HEK293T (cell line): ENCODE measurements around the gene CAMKK1.

Experiments
- CTCF ChIA-PET: fragments of 350-600 bp; formaldehyde crosslinking; extraction: SDS; loops from one replicate; lab custom pipeline; 2021; ENCODE audit warnings: antibody characterized with exemption, inconsistent platforms; lab: Yijun Ruan, JAX
- POLR2A ChIA-PET: fragments of 350-600 bp; formaldehyde crosslinking; extraction: SDS; loops from one replicate; lab custom pipeline; 2020; ENCODE audit warnings: antibody characterized with exemption, inconsistent platforms; lab: Yijun Ruan, JAX
- DNase-seq: peaks from one replicate; pipeline ENCODE4 v3.0.0; 2012; ENCODE audit warnings: mixed read lengths; ENCODE audit errors: extremely low spot score
- ARNT ChIP-seq: fragments of 450-650 bp; IDR thresholded peaks from 2 replicates; pipeline ENCODE4 v1.6.1; 2017; ENCODE audit warnings: mild to moderate bottlenecking
- BHLHE40 ChIP-seq: fragments of 450-650 bp; IDR thresholded peaks from 2 replicates; pipeline ENCODE4 v1.6.1; 2016; ENCODE audit warnings: mild to moderate bottlenecking, moderate library complexity, borderline replicate concordance
- CTBP1 ChIP-seq: fragments of 450-650 bp; IDR thresholded peaks from 2 replicates; pipeline ENCODE4 v1.6.1; 2016; ENCODE audit warnings: borderline replicate concordance
- ELF4 ChIP-seq: fragments of 450-650 bp; IDR thresholded peaks from 2 replicates; pipeline ENCODE4 v1.6.1; 2017; ENCODE audit warnings: antibody characterized with exemption
- FOXA1 ChIP-seq: fragments of 450-650 bp; IDR thresholded peaks from 2 replicates; pipeline ENCODE4 v1.6.1; 2016; ENCODE audit warnings: mild to moderate bottlenecking
- FOXK2 ChIP-seq: fragments of 450-650 bp; IDR thresholded peaks from 2 replicates; pipeline ENCODE4 v1.6.1; 2016; ENCODE audit warnings: mild to moderate bottlenecking
- FOXM1 ChIP-seq: fragments of 450-650 bp; IDR thresholded peaks from 2 replicates; pipeline ENCODE4 v1.6.1; 2017; ENCODE audit warnings: mild to moderate bottlenecking, borderline replicate concordance
- HDGF ChIP-seq: fragments of 450-650 bp; IDR thresholded peaks from 2 replicates; pipeline ENCODE4 v1.6.1; 2017; ENCODE audit warnings: antibody characterized with exemption, borderline replicate concordance
- L3MBTL2 ChIP-seq: fragments of 450-650 bp; conservative IDR thresholded peaks from 2 replicates; pipeline ENCODE4 v1.6.1; 2016; ENCODE audit warnings: mild to moderate bottlenecking
- LEF1 ChIP-seq: fragments of 450-650 bp; IDR thresholded peaks from 2 replicates; pipeline ENCODE4 v1.6.1; 2017; ENCODE audit warnings: mild to moderate bottlenecking, borderline replicate concordance
- NFRKB ChIP-seq: fragments of 450-650 bp; IDR thresholded peaks from 2 replicates; pipeline ENCODE4 v1.6.1; 2016; ENCODE audit warnings: mild to moderate bottlenecking, moderate library complexity
- PKNOX1 ChIP-seq: fragments of 450-650 bp; IDR thresholded peaks from 2 replicates; pipeline ENCODE4 v1.6.1; 2016
- SP1 ChIP-seq: fragments of 450-650 bp; IDR thresholded peaks from 2 replicates; pipeline ENCODE4 v1.6.1; 2017
- SUZ12 ChIP-seq: fragments of 450-650 bp; IDR thresholded peaks from 2 replicates; pipeline ENCODE4 v1.6.1; 2016; ENCODE audit warnings: mild to moderate bottlenecking
- TARDBP ChIP-seq: fragments of 450-650 bp; IDR thresholded peaks from 2 replicates; pipeline ENCODE4 v1.6.1; 2016
- ZNF384 ChIP-seq: fragments of 450-650 bp; IDR thresholded peaks from 2 replicates; pipeline ENCODE4 v1.6.1; 2016

Gene CAMKK1

DNA sequence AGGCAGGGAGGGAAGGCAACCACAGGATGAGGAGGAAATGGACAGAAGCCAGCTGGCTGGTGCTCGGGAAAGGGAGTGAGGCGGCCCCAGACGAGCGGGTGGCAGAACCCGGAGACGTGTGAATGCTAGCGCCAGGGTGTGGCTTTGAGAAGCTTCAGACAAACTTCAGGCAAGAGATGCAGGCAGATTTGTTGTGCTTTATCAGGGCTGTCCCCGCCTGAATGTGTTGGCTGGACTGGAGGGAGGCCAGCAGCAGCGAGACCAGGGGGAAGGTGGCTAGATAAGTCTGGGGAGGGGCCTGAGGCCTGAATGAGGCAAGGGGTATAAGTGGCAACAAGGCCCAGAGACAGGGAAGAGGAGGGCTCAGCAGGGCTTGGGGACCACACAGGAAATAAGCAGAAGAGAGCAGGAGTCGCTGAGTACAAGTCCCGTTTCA, 22.0 kb downstream of the CAMKK1 start:
- DNase-seq = no peak
- no peak for TF ChIP-seq LEF1
- no peak for TF ChIP-seq SUZ12
- TF ChIP-seq ARNT = no peak
- TF ChIP-seq TARDBP = no peak
- no peak for TF ChIP-seq ELF4
- no peak for TF ChIP-seq PKNOX1
- TF ChIP-seq SP1 = no peak
- no peak for TF ChIP-seq FOXM1
- TF ChIP-seq NFRKB = no peak
- ChIA-PET CTCF (no interaction called here), POLR2A (no interaction called here)

DNA sequence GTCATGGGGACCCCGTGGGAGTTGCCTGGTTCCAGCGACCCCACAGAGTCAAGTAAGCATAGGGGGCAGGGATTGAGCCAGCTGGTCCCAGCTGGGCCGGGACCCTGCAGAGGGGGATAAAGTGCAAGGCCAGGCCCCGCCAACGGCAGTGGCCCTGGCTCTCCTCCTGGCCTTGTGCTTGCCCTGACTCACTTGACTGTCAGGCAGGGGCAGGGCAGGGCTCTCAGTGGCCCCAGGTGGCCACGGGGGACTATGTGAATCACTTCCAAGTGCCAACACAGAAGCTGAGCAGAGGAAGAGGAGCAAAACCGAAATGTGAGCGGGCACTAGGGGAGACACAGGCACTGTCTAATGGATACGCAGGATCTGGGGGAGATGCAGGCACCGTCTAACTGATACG, 25.2 kb downstream of the CAMKK1 start:
- CTCF ChIA-PET = no interaction called here

DNA sequence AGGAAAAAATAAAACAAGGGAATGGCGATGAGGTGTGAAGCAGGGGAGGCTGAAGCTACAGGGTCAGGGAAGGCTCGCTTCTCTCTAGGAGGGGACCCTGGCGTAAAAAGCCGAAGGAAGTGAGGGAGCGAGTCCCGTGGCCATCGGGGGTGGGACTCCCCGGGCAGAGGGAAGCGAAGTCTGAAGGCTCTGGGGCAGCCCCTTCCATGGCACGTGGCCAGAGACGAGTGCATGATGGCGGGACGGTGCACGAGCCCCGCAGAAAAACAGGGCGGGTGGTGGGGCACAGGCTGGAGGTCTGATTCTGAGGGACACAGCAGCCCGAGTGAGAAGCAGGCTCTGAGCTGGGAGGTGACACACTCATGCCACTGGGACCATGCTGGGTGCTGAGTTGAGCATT, 25.7 kb downstream of the CAMKK1 start:
- TF ChIP-seq L3MBTL2 = no peak

More for the DNA sequence above, 25.2 kb downstream of the CAMKK1 start:
- POLR2A ChIA-PET = no interaction called here
- TF ChIP-seq FOXM1 (no peak), ELF4 (no peak), ZNF384 (no peak), CTBP1 (no peak), ARNT (no peak), L3MBTL2 (no peak), PKNOX1 (no peak), TARDBP (no peak)
- no peak for DNase-seq

DNA sequence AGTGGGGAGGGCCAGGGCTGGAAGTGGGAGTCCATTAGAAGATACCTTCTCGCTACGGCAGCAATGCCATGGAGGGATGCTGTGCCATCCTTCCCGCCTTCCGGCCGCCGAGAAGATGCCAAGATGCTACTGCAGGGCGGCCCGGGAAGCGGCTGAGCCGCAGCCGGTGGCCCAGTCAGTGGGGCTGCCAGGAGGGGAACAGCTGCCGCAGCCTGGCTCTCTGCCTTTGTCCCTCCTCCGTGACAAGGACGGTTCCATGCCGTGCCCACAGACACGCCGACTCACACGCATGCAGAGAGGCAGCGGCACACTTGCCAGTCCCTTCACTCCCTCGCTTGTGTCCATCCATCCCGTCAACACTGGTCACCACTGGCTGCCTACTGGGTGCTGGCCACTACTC, 26.6 kb downstream of the CAMKK1 start:
- no peak for DNase-seq
- POLR2A ChIA-PET = no interaction called here
- TF ChIP-seq SP1 (no peak), LEF1 (no peak), HDGF (no peak), NFRKB (no peak), SUZ12 (no peak), ELF4 (no peak), FOXM1 (no peak), FOXK2 (no peak), CTBP1 (no peak), L3MBTL2 (no peak), PKNOX1 (no peak), ZNF384 (no peak), TARDBP (no peak), FOXA1 (no peak), ARNT (no peak)
- CTCF ChIA-PET = interaction anchor here (0.7 kb wide), 1 partner anchor 128 kb away, joined by 3 read pairs; no protein-coding TSS in a partner anchor

More for the DNA sequence above, 25.7 kb downstream of the CAMKK1 start:
- CTCF ChIA-PET = interaction anchor here (0.7 kb wide), 1 partner anchor 129 kb away, joined by 3 read pairs; no protein-coding TSS in a partner anchor
- POLR2A ChIA-PET = no interaction called here
- DNase-seq = no peak

DNA sequence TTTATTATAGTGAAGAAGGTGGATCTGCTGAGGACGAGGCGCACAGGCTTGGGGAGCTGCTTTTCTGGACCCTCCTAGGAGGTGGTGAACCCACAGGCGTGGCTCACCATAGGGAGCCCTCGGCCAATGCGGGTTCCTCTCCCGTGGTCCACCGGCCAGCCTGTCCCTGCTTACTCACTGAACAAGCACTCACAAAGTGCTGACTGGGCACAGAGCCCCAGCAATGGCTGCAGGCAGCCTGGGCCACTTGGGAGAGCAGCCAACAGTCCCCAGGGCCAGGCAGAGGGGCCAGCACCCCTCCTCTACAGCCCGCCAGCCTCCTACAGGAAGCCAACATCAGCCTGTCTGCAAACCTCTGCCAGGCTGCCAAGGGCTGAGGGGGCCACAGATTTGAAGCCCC, 27.7 kb downstream of the CAMKK1 start:
- no peak for TF ChIP-seq ELF4
- TF ChIP-seq HDGF = no peak
- ChIA-PET CTCF (interaction anchor here (1.0 to 1.2 kb wide), 3 partner anchors 18 to 141 kb away, joined by 3 to 4 read pairs (median 3); no protein-coding TSS in a partner anchor), POLR2A (no interaction called here)
- DNase-seq = no peak

DNA sequence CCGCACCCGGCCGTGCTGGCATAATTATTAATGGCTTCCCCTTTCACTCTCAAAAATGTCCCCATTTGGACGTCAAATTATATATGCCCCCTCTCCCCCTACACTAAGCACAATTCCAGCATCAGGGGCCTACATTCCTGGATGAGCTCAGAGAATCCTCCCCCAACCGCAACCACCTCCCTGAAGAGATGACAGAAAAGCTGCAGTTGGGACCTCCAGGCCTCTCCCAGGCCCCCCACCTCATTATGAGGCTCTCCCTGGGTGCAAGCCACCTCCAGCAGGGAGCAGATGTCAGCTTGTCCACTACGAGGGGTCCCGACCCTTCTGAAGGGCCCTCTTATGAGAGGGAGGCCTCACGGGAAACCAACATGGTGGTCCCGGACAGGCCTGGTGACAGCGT, 28.3 kb downstream of the CAMKK1 start:
- DNase-seq = no peak
- ChIA-PET CTCF (interaction anchor here (1.1 to 1.2 kb wide), 2 partner anchors 19 to 142 kb away, joined by 3 read pairs; no protein-coding TSS in a partner anchor), POLR2A (no interaction called here)
- TF ChIP-seq ELF4 (no peak), ARNT (no peak), LEF1 (no peak), PKNOX1 (no peak), BHLHE40 (no peak), TARDBP (no peak), FOXA1 (no peak)
